Measurements from ENCODE around the gene MYZAP.
A peak's percentile ranks its signal among the peaks of the same experiment; 100 is the strongest.

MYZAP gene

DNA sequence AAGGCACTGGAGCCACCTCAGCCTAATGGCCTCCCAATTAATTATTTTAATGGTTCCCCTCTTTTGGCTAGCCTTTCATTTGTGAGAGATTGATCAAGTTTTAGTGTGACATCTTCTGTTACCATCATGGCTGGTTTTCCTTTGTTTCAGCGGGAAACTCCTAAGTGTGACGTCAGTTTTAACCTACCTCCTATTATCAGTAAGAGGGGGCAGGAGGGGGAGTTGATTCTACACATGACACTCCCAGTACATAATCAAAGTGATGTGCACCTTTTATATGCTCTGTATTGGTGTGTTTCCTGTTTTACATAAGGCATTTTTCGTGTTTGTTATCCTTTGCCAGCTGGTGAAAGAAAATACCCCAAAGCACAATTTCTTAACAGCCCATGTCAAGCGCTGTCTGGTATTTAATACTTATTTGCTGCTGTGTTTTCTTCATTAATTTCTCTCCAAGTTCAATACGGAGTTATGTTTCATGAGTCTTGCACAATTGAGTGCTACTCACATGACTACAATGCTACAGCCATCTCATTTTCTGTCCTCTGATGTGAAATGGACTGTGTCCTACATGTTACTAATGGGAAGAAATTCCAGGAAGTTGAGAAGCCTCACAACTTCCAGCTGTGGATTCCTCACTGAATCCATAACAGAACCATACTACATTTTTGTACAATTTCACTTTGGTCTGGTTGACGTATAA is 62.6 kb downstream of the MYZAP start:
- H3K4me3 ChIP-seq (ENCODE audit: low read depth, low read length) = no peak overlapping the region
- no peak for DNase-seq (ENCODE audit: low read depth)

DNA sequence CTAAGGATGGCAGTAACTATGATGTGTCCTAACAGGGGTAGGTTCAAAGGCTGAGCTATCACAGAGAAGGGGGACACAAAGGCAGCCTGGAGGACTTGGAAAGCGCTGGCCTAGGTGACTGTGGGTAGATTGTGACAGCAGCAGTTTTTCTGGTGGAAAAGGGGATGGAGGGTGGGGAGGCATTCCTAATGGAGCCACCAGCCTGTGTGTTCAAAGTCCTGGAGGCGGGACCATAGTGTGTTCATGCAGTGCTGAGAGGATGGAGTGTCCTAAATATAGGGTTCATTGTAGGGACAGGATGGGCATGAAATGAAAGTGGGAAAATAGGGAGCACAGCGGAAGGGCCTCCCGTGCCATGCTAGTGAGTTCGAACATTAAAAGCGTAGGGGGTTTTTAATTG is 63.3 kb downstream of the MYZAP start:
- no peak for DNase-seq (ENCODE audit: low read depth)
- no peak overlapping the region for H3K4me3 ChIP-seq (ENCODE audit: low read depth, low read length)
- TF ChIP-seq, protein P1, sequence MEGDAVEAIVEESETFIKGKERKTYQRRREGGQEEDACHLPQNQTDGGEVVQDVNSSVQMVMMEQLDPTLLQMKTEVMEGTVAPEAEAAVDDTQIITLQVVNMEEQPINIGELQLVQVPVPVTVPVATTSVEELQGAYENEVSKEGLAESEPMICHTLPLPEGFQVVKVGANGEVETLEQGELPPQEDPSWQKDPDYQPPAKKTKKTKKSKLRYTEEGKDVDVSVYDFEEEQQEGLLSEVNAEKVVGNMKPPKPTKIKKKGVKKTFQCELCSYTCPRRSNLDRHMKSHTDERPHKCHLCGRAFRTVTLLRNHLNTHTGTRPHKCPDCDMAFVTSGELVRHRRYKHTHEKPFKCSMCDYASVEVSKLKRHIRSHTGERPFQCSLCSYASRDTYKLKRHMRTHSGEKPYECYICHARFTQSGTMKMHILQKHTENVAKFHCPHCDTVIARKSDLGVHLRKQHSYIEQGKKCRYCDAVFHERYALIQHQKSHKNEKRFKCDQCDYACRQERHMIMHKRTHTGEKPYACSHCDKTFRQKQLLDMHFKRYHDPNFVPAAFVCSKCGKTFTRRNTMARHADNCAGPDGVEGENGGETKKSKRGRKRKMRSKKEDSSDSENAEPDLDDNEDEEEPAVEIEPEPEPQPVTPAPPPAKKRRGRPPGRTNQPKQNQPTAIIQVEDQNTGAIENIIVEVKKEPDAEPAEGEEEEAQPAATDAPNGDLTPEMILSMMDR (IDR thresholded peaks at IDR 0.05; ENCODE audit: insufficient read depth, low read depth, low read length, missing control alignments) = no peak

More for the DNA sequence above, 62.6 kb downstream of the MYZAP start:
- TF ChIP-seq, protein P1 (IDR thresholded peaks at IDR 0.05; ENCODE audit: insufficient read depth, low read depth, low read length, missing control alignments) = no peak

GRCh38 chr15:57655809-57656208 is 64.1 kb downstream of the MYZAP start:
- TF ChIP-seq, protein P1 (IDR thresholded peaks at IDR 0.05; ENCODE audit: insufficient read depth, low read depth, low read length, missing control alignments) = no peak
- peak; percentile 7 for DNase-seq (ENCODE audit: low read depth)

DNA sequence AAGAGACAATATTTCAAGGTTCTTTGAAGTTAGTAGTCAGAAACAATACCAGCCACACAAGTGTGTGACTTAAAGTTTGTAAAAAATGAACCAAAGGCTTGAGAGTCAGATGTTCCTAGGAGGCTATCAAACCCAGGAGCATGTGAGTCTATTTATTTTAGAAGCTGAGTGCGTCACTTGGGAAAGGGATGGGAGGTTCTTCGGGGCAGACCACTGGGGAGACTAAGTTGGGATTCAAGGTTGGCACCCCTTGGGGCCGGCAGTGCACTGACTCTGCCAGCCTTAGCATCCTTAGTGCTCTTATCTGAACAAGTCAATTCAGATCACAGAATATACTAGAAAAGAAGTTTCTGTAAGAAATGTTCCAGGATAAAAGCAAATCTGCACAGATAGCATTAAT is 64.7 kb downstream of the MYZAP start:
- TF ChIP-seq, protein P1 (IDR thresholded peaks at IDR 0.05; ENCODE audit: insufficient read depth, low read depth, low read length, missing control alignments) = no peak
- DNase-seq (ENCODE audit: low read depth) = no peak
- H3K4me3 ChIP-seq (ENCODE audit: low read depth, low read length) = no peak overlapping the region

More at GRCh38 chr15:57655809-57656208, 64.1 kb downstream of the MYZAP start:
- no peak overlapping the region for H3K4me3 ChIP-seq (ENCODE audit: low read depth, low read length)

- no peak for DNase-seq (ENCODE audit: low read depth)
- no peak overlapping the region for H3K4me3 ChIP-seq (ENCODE audit: low read depth, low read length)
- TF ChIP-seq, protein P1 (IDR thresholded peaks at IDR 0.05; ENCODE audit: insufficient read depth, low read depth, low read length, missing control alignments) = no peak
Observed at GRCh38 chr15:57657619-57658018, 65.9 kb downstream of the MYZAP start.

GRCh38 chr15:57662091-57662744 is 70.5 kb downstream of the MYZAP start:
- H3K4me3 ChIP-seq (ENCODE audit: low read depth, low read length) = no peak overlapping the region
- TF ChIP-seq, protein P1 (IDR thresholded peaks at IDR 0.05; ENCODE audit: insufficient read depth, low read depth, low read length, missing control alignments) = no peak
- no peak for DNase-seq (ENCODE audit: low read depth)

Measured in GM12865 (cell line).